CD4-positive, alpha-beta T cell (primary cell): Measurements from ENCODE around the gene LRP4. TPM values are rescaled to one million over a fixed set of nuclear protein-coding genes. Genes with fewer than 3 reads are reported as not detected.

ENCODE experiments used
- ATAC-seq: fragments of 200-7000 bp; cut with Tn5 transposase; one replicate; pipeline ENCODE4 v1.10.0; 2022; ENCODE audit warnings: mild to moderate bottlenecking; ENCODE audit not compliant: poor library complexity
- CTCF ChIA-PET: fragments of 350-600 bp; sonication (Branson Sonifier 250); formaldehyde crosslinking; loops from one replicate; lab custom pipeline; 2021; ENCODE audit warnings: antibody characterized with exemption, inconsistent platforms; lab: Charles Lee
- POLR2A ChIA-PET: fragments of 350-600 bp; sonication (Branson Sonifier 250); formaldehyde crosslinking; loops from one replicate; lab custom pipeline; 2021; ENCODE audit warnings: antibody characterized with exemption, inconsistent platforms; lab: Charles Lee
- DNase-seq, 14 experiments: peaks; one replicate each; pipeline ENCODE4 v3.0.0-alpha.2; 2013 to 2020; ENCODE audit warnings: mixed read lengths in 2 of 14
- H3K27ac ChIP-seq, 2 donors: one replicate each; pipeline versions ENCODE4 v1.5.1 to v1.7.0; 2013; ENCODE audit warnings: low read length in 2 of 2, low read depth in 1 of 2, mild to moderate bottlenecking in 1 of 2
- H3K27me3 ChIP-seq, 2 experiments: 1 replicate in 1 of 2; 2 replicates in 1 of 2; pipeline versions ENCODE4 v1.6.1 to v1.7.0; 2013; ENCODE audit warnings: low read length in 2 of 2, control low read depth in 1 of 2, mild to moderate bottlenecking in 1 of 2, moderate library complexity in 1 of 2; ENCODE audit not compliant: insufficient read depth in 2 of 2, control insufficient read depth in 1 of 2
- H3K36me3 ChIP-seq: one replicate; pipeline ENCODE4 v1.6.1; 2013; ENCODE audit warnings: low read length, control low read depth; ENCODE audit not compliant: insufficient read depth
- H3K4me1 ChIP-seq: one replicate; pipeline ENCODE4 v1.6.1; 2013; ENCODE audit warnings: low read length, control low read depth; ENCODE audit not compliant: insufficient read depth
- H3K4me3 ChIP-seq: one replicate; pipeline ENCODE4 v1.5.1; 2013; ENCODE audit warnings: mild to moderate bottlenecking, low read length, moderate library complexity
- H3K9me3 ChIP-seq, 2 experiments: 1 replicate in 1 of 2; 2 replicates in 1 of 2; pipeline versions ENCODE4 v1.6.1 to v1.7.0; 2013; ENCODE audit warnings: low read length in 2 of 2, mild to moderate bottlenecking in 2 of 2, control low read depth in 1 of 2, moderate library complexity in 1 of 2; ENCODE audit not compliant: control insufficient read depth in 1 of 2, insufficient read depth in 1 of 2
- H3K27ac Mint-ChIP-seq: one replicate; pipeline ENCODE4 v1.8.0; 2020; ENCODE audit warnings: mixed read lengths
- H3K27me3 Mint-ChIP-seq: one replicate; pipeline ENCODE4 v1.8.0; 2021; ENCODE audit warnings: mixed read lengths
- H3K36me3 Mint-ChIP-seq: one replicate; pipeline ENCODE4 v1.8.0; 2021; ENCODE audit warnings: low read depth, mixed read lengths
- H3K4me1 Mint-ChIP-seq: one replicate; pipeline ENCODE4 v1.8.0; 2021; ENCODE audit warnings: low read depth, mixed read lengths
- H3K4me3 Mint-ChIP-seq: one replicate; pipeline ENCODE4 v1.8.0; 2020; ENCODE audit warnings: mild to moderate bottlenecking, mixed read lengths
- H3K9me3 Mint-ChIP-seq: one replicate; pipeline ENCODE4 v1.8.0; 2020; ENCODE audit warnings: mixed read lengths
- intact Hi-C, 2 experiments: fragments of 100-400 bp; cut with DNase I in 1 of 2; cut with micrococcal nuclease in 1 of 2; formaldehyde crosslinking; loops; one replicate each; pipeline versions ENCODE4 v1.15.1 to v1.9.0; 2023 to 2025; cut with DNase I, micrococcal nuclease
- total RNA-seq, 174 experiments: library from RNA in 2 of 174; stranded (reverse) in 2 of 174; gene quantifications; one replicate each; pipeline ENCODE4 v1.2.3 and lab custom pipeline; 2021 to 2026
- TF ChIP-seq, protein P1 (sequence below): fragments of 200-600 bp; IDR thresholded peaks from one replicate; pipeline ENCODE4 v1.8.0; 2022; ENCODE audit warnings: antibody characterized with exemption, mild to moderate bottlenecking

Gene LRP4
- total RNA-seq, 2 experiments from 2014 or later = not detected

DNA sequence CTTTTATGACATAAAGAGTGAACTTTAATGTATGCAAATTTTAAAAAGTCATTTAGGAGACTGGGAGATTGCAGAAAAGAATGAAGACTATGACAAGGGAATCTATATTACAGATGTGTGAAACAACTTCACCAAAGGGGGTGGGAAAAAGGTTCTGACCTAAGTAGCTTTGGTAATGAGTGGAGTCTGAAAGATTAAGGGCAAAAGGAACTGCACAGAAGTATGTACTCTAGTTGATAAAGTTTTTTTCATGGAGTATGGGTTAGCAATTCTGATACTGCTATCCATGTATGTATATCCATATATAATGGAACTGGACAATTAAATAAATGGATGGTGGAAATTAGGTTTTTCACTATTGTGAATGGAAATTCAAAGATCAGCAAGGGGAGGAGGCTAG, 81.5 kb downstream of the LRP4 start:
- Histone ChIP-seq H3K36me3 (peaks cover 4% of the 10 kb centered on the region), H3K4me1 (no peaks in the 10 kb centered on the region), H3K27ac (no peak overlapping the region), H3K27me3 (no peaks in the 10 kb centered on the region), H3K9me3 (no peaks in the 10 kb centered on the region), H3K4me3 (no peak overlapping the region)
- Mint-ChIP-seq H3K4me3 (no peak overlapping the region), H3K9me3 (no peaks in the 10 kb centered on the region), H3K27me3 (no peaks in the 10 kb centered on the region), H3K27ac (no peak overlapping the region), H3K36me3 (peaks cover 1% of the 10 kb centered on the region), H3K4me1 (peaks cover 43% of the 10 kb centered on the region)
- CTCF ChIA-PET = interaction anchor here (2.5 kb wide), 1 partner anchor 10 kb away, joined by 6 read pairs; no protein-coding TSS in a partner anchor
- TF ChIP-seq, protein P1, sequence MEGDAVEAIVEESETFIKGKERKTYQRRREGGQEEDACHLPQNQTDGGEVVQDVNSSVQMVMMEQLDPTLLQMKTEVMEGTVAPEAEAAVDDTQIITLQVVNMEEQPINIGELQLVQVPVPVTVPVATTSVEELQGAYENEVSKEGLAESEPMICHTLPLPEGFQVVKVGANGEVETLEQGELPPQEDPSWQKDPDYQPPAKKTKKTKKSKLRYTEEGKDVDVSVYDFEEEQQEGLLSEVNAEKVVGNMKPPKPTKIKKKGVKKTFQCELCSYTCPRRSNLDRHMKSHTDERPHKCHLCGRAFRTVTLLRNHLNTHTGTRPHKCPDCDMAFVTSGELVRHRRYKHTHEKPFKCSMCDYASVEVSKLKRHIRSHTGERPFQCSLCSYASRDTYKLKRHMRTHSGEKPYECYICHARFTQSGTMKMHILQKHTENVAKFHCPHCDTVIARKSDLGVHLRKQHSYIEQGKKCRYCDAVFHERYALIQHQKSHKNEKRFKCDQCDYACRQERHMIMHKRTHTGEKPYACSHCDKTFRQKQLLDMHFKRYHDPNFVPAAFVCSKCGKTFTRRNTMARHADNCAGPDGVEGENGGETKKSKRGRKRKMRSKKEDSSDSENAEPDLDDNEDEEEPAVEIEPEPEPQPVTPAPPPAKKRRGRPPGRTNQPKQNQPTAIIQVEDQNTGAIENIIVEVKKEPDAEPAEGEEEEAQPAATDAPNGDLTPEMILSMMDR = no peak
- intact Hi-C loops = no loop called here
- POLR2A ChIA-PET = no interaction called here
- no peak for ATAC-seq
- no peak for DNase-seq

DNA sequence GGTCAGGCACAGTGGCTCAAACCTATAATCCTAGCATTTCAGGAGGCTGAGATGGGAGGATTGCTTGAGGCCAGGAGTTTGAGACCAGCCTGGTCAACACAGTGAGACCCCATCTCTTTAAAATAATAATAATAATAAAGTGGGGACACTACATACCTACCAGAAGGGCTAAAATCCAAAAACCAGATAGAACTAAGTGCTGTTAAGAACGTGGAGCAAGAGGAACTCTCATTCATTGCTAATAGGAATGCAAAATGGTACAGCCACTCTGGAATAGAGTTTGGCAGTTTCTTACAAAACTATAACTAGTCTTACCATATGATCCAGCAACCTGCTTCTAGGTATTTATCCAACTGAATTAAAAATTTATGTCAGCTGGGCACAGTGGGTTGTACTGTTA, 81.9 kb downstream of the LRP4 start:
- ChIA-PET CTCF (no interaction called here), POLR2A (no interaction called here)
- TF ChIP-seq, protein P1 = no peak
- no peak overlapping the region for H3K27ac Mint-ChIP-seq
- no peaks in the 10 kb centered on the region for H3K9me3 Mint-ChIP-seq
- no peak for ATAC-seq
- intact Hi-C loops = no loop called here
- H3K4me1 Mint-ChIP-seq = peaks cover 44% of the 10 kb centered on the region
- no peak overlapping the region for H3K4me3 Mint-ChIP-seq
- H3K27me3 ChIP-seq = no peaks in the 10 kb centered on the region
- H3K36me3 Mint-ChIP-seq = no peaks in the 10 kb centered on the region
- H3K4me1 ChIP-seq = no peaks in the 10 kb centered on the region
- H3K27me3 Mint-ChIP-seq = no peaks in the 10 kb centered on the region
- no peak overlapping the region for H3K4me3 ChIP-seq
- DNase-seq = no peak
- peaks cover 4% of the 10 kb centered on the region for H3K36me3 ChIP-seq
- no peak overlapping the region for H3K27ac ChIP-seq
- H3K9me3 ChIP-seq = no peaks in the 10 kb centered on the region

DNA sequence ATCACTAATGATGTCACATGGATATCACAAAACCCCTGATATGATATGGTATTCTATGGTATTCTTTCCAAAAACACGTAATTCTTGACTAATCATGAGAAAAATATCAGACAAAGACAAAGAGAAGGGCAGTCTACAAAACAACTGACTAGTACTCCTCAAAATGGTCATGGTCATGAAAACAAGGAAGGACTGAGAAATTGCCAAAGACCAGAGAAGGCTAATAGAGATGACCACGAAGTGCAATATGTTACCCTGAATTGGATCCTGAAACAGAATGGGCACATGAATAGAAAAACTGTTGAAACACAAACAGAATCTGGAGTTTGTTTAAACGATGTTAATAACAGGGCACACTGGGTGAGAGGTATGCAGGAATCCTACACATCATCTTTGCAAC, 82.5 kb downstream of the LRP4 start:
- Mint-ChIP-seq H3K9me3 (no peaks in the 10 kb centered on the region), H3K4me1 (peaks cover 46% of the 10 kb centered on the region), H3K27me3 (no peaks in the 10 kb centered on the region), H3K36me3 (no peaks in the 10 kb centered on the region), H3K4me3 (no peak overlapping the region), H3K27ac (no peak overlapping the region)
- CTCF ChIA-PET = no interaction called here
- DNase-seq (no peak), ATAC-seq (no peak)
- H3K4me1 ChIP-seq = no peaks in the 10 kb centered on the region
- no peaks in the 10 kb centered on the region for H3K9me3 ChIP-seq
- peaks cover 4% of the 10 kb centered on the region for H3K36me3 ChIP-seq
- intact Hi-C loops = no loop called here
- H3K27ac ChIP-seq = no peak overlapping the region
- H3K27me3 ChIP-seq = no peaks in the 10 kb centered on the region
- TF ChIP-seq, protein P1 = no peak
- POLR2A ChIA-PET = no interaction called here
- H3K4me3 ChIP-seq = no peak overlapping the region
